Right lobe of liver (tissue), 6 donors: ENCODE data around the gene IVD. TPM values are rescaled to one million over a fixed set of nuclear protein-coding genes. Genes with fewer than 3 reads are reported as not detected.

Experiments
- ATAC-seq, 4 donors: fragments of 200-7000 bp; cut with Tn5 transposase; one replicate each; pipeline ENCODE4 v1.9.1; 2020; ENCODE audit warnings: mild to moderate bottlenecking in 4 of 4, moderate library complexity in 4 of 4
- DNase-seq, 3 donors: peaks; one replicate each; pipeline ENCODE4 v3.0.0-alpha.2; 2020
- H3K27ac ChIP-seq, 3 donors: fragments of 200-600 bp; one replicate each; pipeline ENCODE4 v1.8.0; 2022
- H3K27me3 ChIP-seq, 2 donors: fragments of 200-600 bp; one replicate each; pipeline ENCODE4 v1.8.0; 2022
- H3K36me3 ChIP-seq, 4 donors: fragments of 200-600 bp; sonication (generic) in 1 of 4; one replicate each; pipeline versions ENCODE4 v1.5.1 to v1.8.0; 2017 to 2022; ENCODE audit warnings: control low read depth in 1 of 4
- H3K4me1 ChIP-seq, 4 donors: fragments of 200-600 bp; sonication (generic) in 1 of 4; one replicate each; pipeline versions ENCODE4 v1.5.1 to v1.8.0; 2017 to 2022; ENCODE audit warnings: control low read depth in 1 of 4
- H3K4me3 ChIP-seq, 3 donors: fragments of 200-600 bp; one replicate each; pipeline ENCODE4 v1.8.0; 2022
- H3K9me3 ChIP-seq, 4 donors: fragments of 200-600 bp; sonication (generic) in 1 of 4; one replicate each; pipeline versions ENCODE4 v1.5.1 to v1.8.0; 2017 to 2022; ENCODE audit warnings: control low read depth in 1 of 4
- POLR2A ChIP-seq: fragments of 450-650 bp; IDR thresholded peaks from one replicate; pipeline ENCODE4 v1.6.1; 2017; ENCODE audit warnings: antibody characterized with exemption, mild to moderate bottlenecking
- WGBS: methylation state at CpG from one replicate; pipeline ENCODE4 v1.1.6; 2018; ENCODE audit warnings: low coverage, low lambda C conversion rate; ENCODE audit not compliant: insufficient coverage; ENCODE audit errors: missing lambda C conversion rate; 5-methylcytosine and 5-hydroxymethylcytosine counted together
- intact Hi-C, 2 donors: fragments of 100-400 bp; cut with DNase I; formaldehyde crosslinking; loops; one replicate each; pipeline versions ENCODE4 v1.11.2 to v1.14.1; 2022
- total RNA-seq, 6 experiments: library from RNA; depleted of rRNA in 2 of 6; stranded (reverse); fragments of >200 nt in 2 of 6; fragmentation: NEBNext Ultra II Directional in 3 of 6; extraction: Animal tissue kit (Norgen Biotek cat#: 25700) in 3 of 6; gene quantifications; one replicate each; pipeline versions ENCODE4 v1.1.0 to v1.2.4, GENCODE V29; 2016 to 2023
- TF ChIP-seq, protein P1 (sequence below), 4 donors: fragments of 200-600 bp in 3 of 4; fragments of 450-650 bp in 1 of 4; IDR thresholded peaks; one replicate each; pipeline versions ENCODE4 v1.5.1 to v1.8.0; 2016 to 2022; ENCODE audit warnings: antibody characterized with exemption in 4 of 4, mild to moderate bottlenecking in 2 of 4
- donor health status: DM: no; HTN: yes; CAD: no.
- donor health status: DM: no; HTN: no; CAD: no.
- donor health status: DM: no; HTN: no; CAD: no.
- donor health status: DM: no; HTN: yes; CAD: no.
- donor health status: DM: no; HTN: yes; CAD: no.

The IVD gene
- total RNA-seq, 6 experiments from 2014 or later = 89.7 to 231 (median 122) TPM

- WGBS = 60% methylated on average over 8 of the region's 9 CpGs
- Histone ChIP-seq H3K27ac (no peak overlapping the region), H3K27me3 (no peaks in the 10 kb centered on the region), H3K36me3 (peaks cover 0 to 10% (median 0%) of the 10 kb centered on the region in 4 donors), H3K4me3 (no peak overlapping the region), H3K4me1 (peaks cover 0 to 4% (median 0%) of the 10 kb centered on the region in 4 donors), H3K9me3 (no peaks in the 10 kb centered on the region)
- no peak for TF ChIP-seq POLR2A
- TF ChIP-seq, protein P1, sequence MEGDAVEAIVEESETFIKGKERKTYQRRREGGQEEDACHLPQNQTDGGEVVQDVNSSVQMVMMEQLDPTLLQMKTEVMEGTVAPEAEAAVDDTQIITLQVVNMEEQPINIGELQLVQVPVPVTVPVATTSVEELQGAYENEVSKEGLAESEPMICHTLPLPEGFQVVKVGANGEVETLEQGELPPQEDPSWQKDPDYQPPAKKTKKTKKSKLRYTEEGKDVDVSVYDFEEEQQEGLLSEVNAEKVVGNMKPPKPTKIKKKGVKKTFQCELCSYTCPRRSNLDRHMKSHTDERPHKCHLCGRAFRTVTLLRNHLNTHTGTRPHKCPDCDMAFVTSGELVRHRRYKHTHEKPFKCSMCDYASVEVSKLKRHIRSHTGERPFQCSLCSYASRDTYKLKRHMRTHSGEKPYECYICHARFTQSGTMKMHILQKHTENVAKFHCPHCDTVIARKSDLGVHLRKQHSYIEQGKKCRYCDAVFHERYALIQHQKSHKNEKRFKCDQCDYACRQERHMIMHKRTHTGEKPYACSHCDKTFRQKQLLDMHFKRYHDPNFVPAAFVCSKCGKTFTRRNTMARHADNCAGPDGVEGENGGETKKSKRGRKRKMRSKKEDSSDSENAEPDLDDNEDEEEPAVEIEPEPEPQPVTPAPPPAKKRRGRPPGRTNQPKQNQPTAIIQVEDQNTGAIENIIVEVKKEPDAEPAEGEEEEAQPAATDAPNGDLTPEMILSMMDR (IDR thresholded peaks at IDR 0.05) = no peak
- ATAC-seq (no peak), DNase-seq (no peak)
- intact Hi-C loops = no loop called here
These were observed 49.4 kb downstream of the IVD start for GRCh38 chr15:40454904-40455391.

GRCh38 chr15:40456299-40456712 lies 50.7 kb downstream of the IVD start:
- no peak for DNase-seq

DNA sequence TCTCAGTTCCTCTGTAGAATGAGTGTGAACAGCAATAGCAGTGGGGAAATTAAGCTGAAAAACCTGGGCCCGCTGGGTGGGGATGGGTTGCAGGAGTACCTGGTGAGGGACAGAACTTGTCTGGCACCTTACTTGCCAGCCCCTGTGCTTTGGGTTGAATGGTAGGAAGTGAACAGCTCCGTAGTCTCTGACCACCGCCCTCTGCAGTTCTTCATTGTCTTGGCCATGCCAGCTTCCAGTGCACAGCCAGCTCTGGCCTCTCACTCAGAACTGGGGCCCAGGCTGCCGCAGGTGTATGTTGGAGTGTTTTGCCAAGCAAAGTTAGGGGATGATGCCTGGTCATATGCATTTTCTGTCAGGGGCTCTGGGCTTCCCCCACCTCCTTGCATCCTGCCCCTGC lies 51.1 kb downstream of the IVD start:
- H3K4me1 ChIP-seq = peaks cover 0 to 4% (median 0%) of the 10 kb centered on the region in 4 donors
- intact Hi-C loops = no loop called here
- ATAC-seq (no peak), DNase-seq (no peak)
- no peak overlapping the region for H3K27ac ChIP-seq
- H3K9me3 ChIP-seq = no peaks in the 10 kb centered on the region
- TF ChIP-seq, protein P1 (IDR thresholded peaks at IDR 0.05) = no peak
- no peak for TF ChIP-seq POLR2A
- H3K27me3 ChIP-seq = no peaks in the 10 kb centered on the region
- peaks cover 0 to 10% (median 0%) of the 10 kb centered on the region in 4 donors for H3K36me3 ChIP-seq
- no peak overlapping the region for H3K4me3 ChIP-seq
- WGBS = no CpG with 5 or more reads among the region's 4 CpGs

More at GRCh38 chr15:40456299-40456712, 50.7 kb downstream of the IVD start:
- peak in 1 of 4 donors; percentile 34 for ATAC-seq
- TF ChIP-seq, protein P1 (IDR thresholded peaks at IDR 0.05) = no peak
- TF ChIP-seq POLR2A = no peak
- H3K27me3 ChIP-seq = no peaks in the 10 kb centered on the region
- 45% methylated on average over 3 of the region's 7 CpGs for WGBS
- peaks cover 0 to 4% (median 0%) of the 10 kb centered on the region in 4 donors for H3K4me1 ChIP-seq
- H3K9me3 ChIP-seq = no peaks in the 10 kb centered on the region
- H3K4me3 ChIP-seq = no peak overlapping the region
- peaks cover 0 to 10% (median 0%) of the 10 kb centered on the region in 4 donors for H3K36me3 ChIP-seq
- intact Hi-C loops = no loop called here
- H3K27ac ChIP-seq = no peak overlapping the region

DNA sequence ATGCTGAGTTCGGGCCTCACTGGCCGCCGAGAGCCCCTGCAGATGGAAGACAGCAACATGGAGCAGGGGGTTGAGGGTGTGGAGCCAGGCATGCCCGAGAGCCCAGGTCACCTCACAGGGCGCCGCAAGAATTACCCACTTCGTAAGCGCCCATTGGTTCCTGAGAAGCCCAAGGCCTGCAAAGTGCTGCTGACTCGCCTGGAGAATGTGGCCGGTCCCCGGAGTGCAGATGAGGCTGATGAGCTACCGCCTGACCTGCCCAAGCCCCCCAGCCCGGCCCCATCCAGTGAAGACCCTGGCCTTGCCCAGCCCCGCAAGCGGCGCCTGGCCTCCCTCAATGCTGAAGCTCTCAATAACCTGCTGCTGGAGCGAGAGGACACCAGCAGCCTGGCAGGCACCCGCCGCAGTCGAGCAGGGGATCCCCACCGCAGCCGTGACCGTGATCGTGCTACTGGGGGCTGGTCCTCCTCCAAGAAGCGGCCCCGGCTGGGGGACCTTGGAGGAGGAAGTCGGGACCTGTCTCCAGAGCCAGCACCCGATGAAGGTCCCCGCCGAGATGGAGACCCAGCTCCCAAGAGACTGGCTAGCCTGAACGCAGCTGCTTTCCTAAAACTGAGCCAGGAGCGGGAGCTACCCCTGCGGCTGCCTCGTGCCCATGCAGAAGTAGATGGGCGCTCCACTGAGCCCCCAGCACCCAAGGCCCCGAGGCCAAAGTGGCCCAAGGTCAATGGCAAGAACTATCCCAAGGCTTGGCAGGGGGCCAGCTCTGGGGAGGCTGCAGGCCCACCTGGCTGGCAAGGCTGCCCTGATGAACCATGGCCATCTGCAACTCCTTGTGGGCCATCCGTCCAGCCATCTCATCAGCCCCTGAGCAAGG lies 53.1 kb downstream of the IVD start:
- no CpG with 5 or more reads among the region's 37 CpGs for WGBS
- intact Hi-C loops = no loop called here
- peaks cover 0 to 17% (median under 1%) of the 10 kb centered on the region in 4 donors for H3K36me3 ChIP-seq

More for the DNA sequence above, 53.1 kb downstream of the IVD start:
- Histone ChIP-seq H3K9me3 (no peaks in the 10 kb centered on the region), H3K4me1 (peaks cover 0 to 4% (median 0%) of the 10 kb centered on the region in 4 donors), H3K27me3 (no peaks in the 10 kb centered on the region), H3K4me3 (no peak overlapping the region), H3K27ac (no peak overlapping the region)
- ATAC-seq (peak in 1 of 4 donors; percentile 6), DNase-seq (no peak)
- TF ChIP-seq, protein P1 (IDR thresholded peaks at IDR 0.05) = no peak
- no peak for TF ChIP-seq POLR2A
